ENCODE measurements around the gene TOGARAM2.

Gene TOGARAM2

DNA sequence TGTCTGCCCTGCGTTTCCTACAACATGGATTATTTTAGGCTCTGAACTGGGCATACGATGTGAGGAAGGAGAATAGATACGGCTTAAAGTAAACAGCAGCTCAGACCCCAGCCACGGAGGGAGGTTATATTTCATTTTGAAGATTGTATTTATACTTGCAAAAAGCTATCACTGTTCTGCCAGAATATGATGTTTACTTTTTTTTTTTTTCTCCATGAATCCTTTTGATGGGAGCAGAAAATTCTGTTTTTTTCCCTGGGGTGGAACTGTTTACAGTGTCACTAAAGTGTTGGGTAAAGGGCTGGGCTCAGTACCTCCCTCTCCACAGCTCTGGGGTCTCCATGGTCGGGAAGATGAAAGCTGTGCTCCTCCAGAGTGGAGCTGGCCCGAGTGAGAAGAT is 80.1 kb downstream of the TOGARAM2 start:
- TF ChIP-seq ZBTB7A (IDR thresholded peaks at IDR 0.05; ENCODE audit: low read depth), result no peak
- TF ChIP-seq, protein P1, sequence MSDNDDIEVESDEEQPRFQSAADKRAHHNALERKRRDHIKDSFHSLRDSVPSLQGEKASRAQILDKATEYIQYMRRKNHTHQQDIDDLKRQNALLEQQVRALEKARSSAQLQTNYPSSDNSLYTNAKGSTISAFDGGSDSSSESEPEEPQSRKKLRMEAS (IDR thresholded peaks at IDR 0.05), result no peak
- TF ChIP-seq YY1 (IDR thresholded peaks at IDR 0.05; ENCODE audit: low read depth), result no peak
- TF ChIP-seq, protein P2, sequence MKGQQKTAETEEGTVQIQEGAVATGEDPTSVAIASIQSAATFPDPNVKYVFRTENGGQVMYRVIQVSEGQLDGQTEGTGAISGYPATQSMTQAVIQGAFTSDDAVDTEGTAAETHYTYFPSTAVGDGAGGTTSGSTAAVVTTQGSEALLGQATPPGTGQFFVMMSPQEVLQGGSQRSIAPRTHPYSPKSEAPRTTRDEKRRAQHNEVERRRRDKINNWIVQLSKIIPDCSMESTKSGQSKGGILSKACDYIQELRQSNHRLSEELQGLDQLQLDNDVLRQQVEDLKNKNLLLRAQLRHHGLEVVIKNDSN (IDR thresholded peaks at IDR 0.05), result no peak
- TF ChIP-seq EP300 (IDR thresholded peaks at IDR 0.05; ENCODE audit: borderline replicate concordance), result no peak
- no peak for TF ChIP-seq EGR1 (IDR thresholded peaks at IDR 0.05)
- no peak for TF ChIP-seq CEBPB (IDR thresholded peaks at IDR 0.05)
- TF ChIP-seq NFIC (IDR thresholded peaks at IDR 0.05), result no peak
- TF ChIP-seq, protein P3, sequence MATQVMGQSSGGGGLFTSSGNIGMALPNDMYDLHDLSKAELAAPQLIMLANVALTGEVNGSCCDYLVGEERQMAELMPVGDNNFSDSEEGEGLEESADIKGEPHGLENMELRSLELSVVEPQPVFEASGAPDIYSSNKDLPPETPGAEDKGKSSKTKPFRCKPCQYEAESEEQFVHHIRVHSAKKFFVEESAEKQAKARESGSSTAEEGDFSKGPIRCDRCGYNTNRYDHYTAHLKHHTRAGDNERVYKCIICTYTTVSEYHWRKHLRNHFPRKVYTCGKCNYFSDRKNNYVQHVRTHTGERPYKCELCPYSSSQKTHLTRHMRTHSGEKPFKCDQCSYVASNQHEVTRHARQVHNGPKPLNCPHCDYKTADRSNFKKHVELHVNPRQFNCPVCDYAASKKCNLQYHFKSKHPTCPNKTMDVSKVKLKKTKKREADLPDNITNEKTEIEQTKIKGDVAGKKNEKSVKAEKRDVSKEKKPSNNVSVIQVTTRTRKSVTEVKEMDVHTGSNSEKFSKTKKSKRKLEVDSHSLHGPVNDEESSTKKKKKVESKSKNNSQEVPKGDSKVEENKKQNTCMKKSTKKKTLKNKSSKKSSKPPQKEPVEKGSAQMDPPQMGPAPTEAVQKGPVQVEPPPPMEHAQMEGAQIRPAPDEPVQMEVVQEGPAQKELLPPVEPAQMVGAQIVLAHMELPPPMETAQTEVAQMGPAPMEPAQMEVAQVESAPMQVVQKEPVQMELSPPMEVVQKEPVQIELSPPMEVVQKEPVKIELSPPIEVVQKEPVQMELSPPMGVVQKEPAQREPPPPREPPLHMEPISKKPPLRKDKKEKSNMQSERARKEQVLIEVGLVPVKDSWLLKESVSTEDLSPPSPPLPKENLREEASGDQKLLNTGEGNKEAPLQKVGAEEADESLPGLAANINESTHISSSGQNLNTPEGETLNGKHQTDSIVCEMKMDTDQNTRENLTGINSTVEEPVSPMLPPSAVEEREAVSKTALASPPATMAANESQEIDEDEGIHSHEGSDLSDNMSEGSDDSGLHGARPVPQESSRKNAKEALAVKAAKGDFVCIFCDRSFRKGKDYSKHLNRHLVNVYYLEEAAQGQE (IDR thresholded peaks at IDR 0.05; ENCODE audit: low read depth), result no peak
- TF ChIP-seq RAD21 (IDR thresholded peaks at IDR 0.05; ENCODE audit: low read depth), result no peak
- no peak for TF ChIP-seq TCF12 (IDR thresholded peaks at IDR 0.05; ENCODE audit: low read depth)
- no peak for TF ChIP-seq TAF1 (IDR thresholded peaks at IDR 0.05; ENCODE audit: low read depth)
- no peak for TF ChIP-seq TEAD4 (IDR thresholded peaks at IDR 0.05)
- no peak for TF ChIP-seq FOXM1 (IDR thresholded peaks at IDR 0.05; ENCODE audit: borderline replicate concordance, low read depth)
- no peak for TF ChIP-seq CREB1 (IDR thresholded peaks at IDR 0.05; ENCODE audit: low read depth)

DNA sequence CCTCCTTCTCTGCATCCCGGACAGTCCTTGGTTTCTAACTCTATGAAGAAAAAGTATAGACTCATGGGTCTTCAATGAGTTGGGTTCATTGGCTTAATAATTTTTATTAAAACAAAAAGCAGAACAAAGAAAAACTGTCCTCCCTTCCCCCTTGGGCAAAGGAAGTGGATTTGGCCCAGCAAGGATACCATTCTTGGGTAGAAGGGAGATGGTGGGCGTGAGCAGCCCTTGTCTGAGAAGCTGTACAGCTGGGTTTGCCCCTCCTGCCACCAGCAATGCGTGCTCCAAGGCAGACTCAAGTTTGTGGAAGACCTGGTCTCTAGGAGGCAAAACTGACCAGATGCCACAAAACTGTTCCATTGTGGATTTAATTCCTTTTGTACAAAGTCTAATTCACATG is 80.5 kb downstream of the TOGARAM2 start:
- TF ChIP-seq TEAD4 (IDR thresholded peaks at IDR 0.05) (no peak), NFIC (IDR thresholded peaks at IDR 0.05) (no peak), ZBTB7A (IDR thresholded peaks at IDR 0.05; ENCODE audit: low read depth) (no peak)
- TF ChIP-seq, protein P2 (IDR thresholded peaks at IDR 0.05), result no peak

DNA sequence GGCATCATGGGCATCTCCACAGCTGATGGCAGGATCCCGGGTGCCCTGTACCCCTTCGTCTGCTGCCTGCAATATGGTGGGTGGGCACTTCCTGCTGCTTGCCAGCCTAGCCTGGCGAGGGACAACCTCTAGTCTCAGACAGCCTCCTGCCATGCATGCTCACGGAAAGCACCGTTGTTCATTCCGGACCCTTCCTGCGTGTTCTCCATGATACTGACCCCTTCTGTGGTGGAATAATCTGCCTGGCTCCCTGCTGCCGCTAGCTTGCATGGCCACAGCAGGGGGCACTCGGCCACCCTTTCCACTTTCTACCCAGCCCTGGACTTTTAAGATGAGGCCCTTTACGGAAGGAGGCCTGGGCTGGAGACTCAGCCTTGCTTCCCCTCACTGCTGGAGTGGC is 81.3 kb downstream of the TOGARAM2 start:
- TF ChIP-seq NFIC (IDR thresholded peaks at IDR 0.05) (no peak), EGR1 (IDR thresholded peaks at IDR 0.05) (no peak), EP300 (IDR thresholded peaks at IDR 0.05; ENCODE audit: borderline replicate concordance) (no peak), ZBTB7A (IDR thresholded peaks at IDR 0.05; ENCODE audit: low read depth) (no peak), CEBPB (IDR thresholded peaks at IDR 0.05) (no peak), FOXM1 (IDR thresholded peaks at IDR 0.05; ENCODE audit: borderline replicate concordance, low read depth) (no peak), TAF1 (IDR thresholded peaks at IDR 0.05; ENCODE audit: low read depth) (no peak), TEAD4 (IDR thresholded peaks at IDR 0.05) (no peak), CREB1 (IDR thresholded peaks at IDR 0.05; ENCODE audit: low read depth) (no peak), TCF12 (IDR thresholded peaks at IDR 0.05; ENCODE audit: low read depth) (no peak), RAD21 (IDR thresholded peaks at IDR 0.05; ENCODE audit: low read depth) (no peak), YY1 (IDR thresholded peaks at IDR 0.05; ENCODE audit: low read depth) (no peak)
- TF ChIP-seq, protein P3 (IDR thresholded peaks at IDR 0.05; ENCODE audit: low read depth), result no peak
- TF ChIP-seq, protein P2 (IDR thresholded peaks at IDR 0.05), result no peak
- TF ChIP-seq, protein P1 (IDR thresholded peaks at IDR 0.05), result no peak

DNA sequence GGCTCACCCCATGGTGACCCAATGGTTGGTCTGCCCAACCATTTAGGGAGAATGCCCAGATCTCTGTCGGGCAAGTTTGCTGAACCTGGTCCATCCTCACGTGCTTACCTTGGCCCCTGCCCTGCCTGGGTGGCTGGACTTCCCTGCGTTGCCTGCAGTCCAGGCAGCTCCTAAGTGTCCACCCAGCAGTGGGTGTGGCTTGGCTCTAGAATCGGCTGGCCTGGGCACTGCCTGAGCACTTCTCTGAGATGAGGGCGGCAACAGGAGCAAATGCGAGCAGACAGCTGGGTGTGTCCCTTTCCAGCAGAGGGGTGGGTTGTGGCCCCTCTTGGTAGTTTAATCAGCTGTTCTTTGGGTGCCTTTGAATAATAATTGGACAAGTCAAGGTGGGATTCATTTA is 82.0 kb downstream of the TOGARAM2 start:
- TF ChIP-seq FOXM1 (IDR thresholded peaks at IDR 0.05; ENCODE audit: borderline replicate concordance, low read depth) (no peak), EP300 (IDR thresholded peaks at IDR 0.05; ENCODE audit: borderline replicate concordance) (no peak), TEAD4 (IDR thresholded peaks at IDR 0.05) (no peak), TAF1 (IDR thresholded peaks at IDR 0.05; ENCODE audit: low read depth) (no peak), CEBPB (IDR thresholded peaks at IDR 0.05) (no peak)
- TF ChIP-seq, protein P3 (IDR thresholded peaks at IDR 0.05; ENCODE audit: low read depth), result no peak
- TF ChIP-seq, protein P1 (IDR thresholded peaks at IDR 0.05), result no peak
